Prostate gland (tissue), 2 donors: ENCODE data around the gene CSKMT. TPM values are rescaled to one million over a fixed set of nuclear protein-coding genes. Genes with fewer than 3 reads are reported as not detected.

Experiments used
- DNase-seq: peaks from one replicate; pipeline ENCODE4 v3.0.0-alpha.2; 2019; ENCODE audit warnings: low spot score
- H3K27ac ChIP-seq, 2 donors: fragments of 200-600 bp; sonication (generic); 2 replicates each; pipeline ENCODE4 v1.5.1; 2017 to 2019
- H3K27me3 ChIP-seq: fragments of 200-600 bp; sonication (generic); replicated peaks from 2 replicates; pipeline ENCODE4 v1.5.1; 2019; ENCODE audit not compliant: insufficient read depth
- H3K36me3 ChIP-seq, 2 donors: fragments of 200-600 bp; sonication (generic); 1 replicate in 1 of 2; 2 replicates in 1 of 2; pipeline versions ENCODE4 v1.5.1 to v1.8.1; 2017 to 2019
- H3K4me1 ChIP-seq: fragments of 200-600 bp; sonication (generic); replicated peaks from 2 replicates; pipeline ENCODE4 v1.5.1; 2019
- H3K4me3 ChIP-seq, 2 donors: fragments of 200-600 bp; sonication (generic); 2 replicates each; pipeline ENCODE4 v1.5.1; 2017 to 2019
- H3K9me3 ChIP-seq: fragments of 200-600 bp; sonication (generic); 2 replicates; pipeline ENCODE4 v1.5.1; 2017
- POLR2A ChIP-seq: fragments of 450-650 bp; IDR thresholded peaks from one replicate; pipeline ENCODE4 v1.6.1; 2016; ENCODE audit warnings: antibody characterized with exemption, mild to moderate bottlenecking
- POLR2AphosphoS5 ChIP-seq: sonication (generic); formaldehyde crosslinking; IDR thresholded peaks from one replicate; pipeline ENCODE4 v1.6.1; 2017; ENCODE audit warnings: antibody characterized with exemption
- WGBS: methylation state at CpG from one replicate; pipeline ENCODE4 v1.1.5; 2018; 5-methylcytosine and 5-hydroxymethylcytosine counted together
- intact Hi-C: fragments of 100-400 bp; cut with DNase I; formaldehyde crosslinking; loops from one replicate; pipeline ENCODE4 v1.14.2; 2022
- total RNA-seq, 2 donors: library from RNA; depleted of rRNA; stranded (reverse); fragments of >200 nt; gene quantifications; one replicate each; pipeline ENCODE4 v1.1.0, GENCODE V29; 2016
- TF ChIP-seq, protein P1 (sequence below), 4 experiments: fragments of 200-600 bp in 2 of 4; fragments of 450-650 bp in 2 of 4; sonication (generic) in 2 of 4; IDR thresholded peaks; 1 replicate in 3 of 4; 2 replicates in 1 of 4; pipeline ENCODE4 v1.5.1; 2016 to 2019; ENCODE audit warnings: antibody characterized with exemption in 4 of 4, mild to moderate bottlenecking in 2 of 4, moderate library complexity in 2 of 4

CSKMT gene
- total RNA-seq, 2 donors from 2014 or later, result 9.7 to 20.2 TPM

DNA sequence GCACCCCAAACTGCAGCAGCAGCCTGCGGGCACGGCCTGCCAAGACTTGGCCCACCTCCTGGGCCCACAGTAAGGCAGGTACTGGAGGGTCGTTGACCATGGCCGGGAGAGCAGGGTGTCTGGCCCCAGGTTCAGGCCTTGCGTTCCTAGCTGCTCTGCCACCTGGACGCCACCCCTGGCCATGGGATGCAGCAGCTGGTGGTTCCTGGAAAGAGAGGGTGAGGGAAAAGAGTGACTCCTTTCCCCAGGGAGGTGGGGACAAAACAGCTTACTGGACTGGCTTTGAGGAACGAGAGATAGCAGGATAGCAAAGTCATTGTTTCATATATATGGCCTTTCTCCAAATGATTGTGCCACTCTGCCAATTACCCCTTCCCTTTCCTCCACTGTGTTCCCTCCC, 40.3 kb downstream of the CSKMT start:
- Histone ChIP-seq H3K27ac (peak overlapping the region; percentile 77 to 81), H3K9me3 (no peaks in the 10 kb centered on the region), H3K4me3 (peak overlapping the region; percentile 65 to 68), H3K27me3 (no peaks in the 10 kb centered on the region), H3K4me1 (peaks cover 14% of the 10 kb centered on the region), H3K36me3 (no peaks in the 10 kb centered on the region)
- TF ChIP-seq, protein P1, sequence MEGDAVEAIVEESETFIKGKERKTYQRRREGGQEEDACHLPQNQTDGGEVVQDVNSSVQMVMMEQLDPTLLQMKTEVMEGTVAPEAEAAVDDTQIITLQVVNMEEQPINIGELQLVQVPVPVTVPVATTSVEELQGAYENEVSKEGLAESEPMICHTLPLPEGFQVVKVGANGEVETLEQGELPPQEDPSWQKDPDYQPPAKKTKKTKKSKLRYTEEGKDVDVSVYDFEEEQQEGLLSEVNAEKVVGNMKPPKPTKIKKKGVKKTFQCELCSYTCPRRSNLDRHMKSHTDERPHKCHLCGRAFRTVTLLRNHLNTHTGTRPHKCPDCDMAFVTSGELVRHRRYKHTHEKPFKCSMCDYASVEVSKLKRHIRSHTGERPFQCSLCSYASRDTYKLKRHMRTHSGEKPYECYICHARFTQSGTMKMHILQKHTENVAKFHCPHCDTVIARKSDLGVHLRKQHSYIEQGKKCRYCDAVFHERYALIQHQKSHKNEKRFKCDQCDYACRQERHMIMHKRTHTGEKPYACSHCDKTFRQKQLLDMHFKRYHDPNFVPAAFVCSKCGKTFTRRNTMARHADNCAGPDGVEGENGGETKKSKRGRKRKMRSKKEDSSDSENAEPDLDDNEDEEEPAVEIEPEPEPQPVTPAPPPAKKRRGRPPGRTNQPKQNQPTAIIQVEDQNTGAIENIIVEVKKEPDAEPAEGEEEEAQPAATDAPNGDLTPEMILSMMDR (IDR thresholded peaks at IDR 0.05), result no peak
- TF ChIP-seq POLR2A (no peak), POLR2AphosphoS5 (no peak)
- 37% methylated on average over 7 of the region's 7 CpGs for WGBS
- DNase-seq, result no peak
- intact Hi-C loops, result loop anchor here (5.0 kb wide), 1 partner anchor 103 kb away; the partner anchor contains the start of gene MTA2

DNA sequence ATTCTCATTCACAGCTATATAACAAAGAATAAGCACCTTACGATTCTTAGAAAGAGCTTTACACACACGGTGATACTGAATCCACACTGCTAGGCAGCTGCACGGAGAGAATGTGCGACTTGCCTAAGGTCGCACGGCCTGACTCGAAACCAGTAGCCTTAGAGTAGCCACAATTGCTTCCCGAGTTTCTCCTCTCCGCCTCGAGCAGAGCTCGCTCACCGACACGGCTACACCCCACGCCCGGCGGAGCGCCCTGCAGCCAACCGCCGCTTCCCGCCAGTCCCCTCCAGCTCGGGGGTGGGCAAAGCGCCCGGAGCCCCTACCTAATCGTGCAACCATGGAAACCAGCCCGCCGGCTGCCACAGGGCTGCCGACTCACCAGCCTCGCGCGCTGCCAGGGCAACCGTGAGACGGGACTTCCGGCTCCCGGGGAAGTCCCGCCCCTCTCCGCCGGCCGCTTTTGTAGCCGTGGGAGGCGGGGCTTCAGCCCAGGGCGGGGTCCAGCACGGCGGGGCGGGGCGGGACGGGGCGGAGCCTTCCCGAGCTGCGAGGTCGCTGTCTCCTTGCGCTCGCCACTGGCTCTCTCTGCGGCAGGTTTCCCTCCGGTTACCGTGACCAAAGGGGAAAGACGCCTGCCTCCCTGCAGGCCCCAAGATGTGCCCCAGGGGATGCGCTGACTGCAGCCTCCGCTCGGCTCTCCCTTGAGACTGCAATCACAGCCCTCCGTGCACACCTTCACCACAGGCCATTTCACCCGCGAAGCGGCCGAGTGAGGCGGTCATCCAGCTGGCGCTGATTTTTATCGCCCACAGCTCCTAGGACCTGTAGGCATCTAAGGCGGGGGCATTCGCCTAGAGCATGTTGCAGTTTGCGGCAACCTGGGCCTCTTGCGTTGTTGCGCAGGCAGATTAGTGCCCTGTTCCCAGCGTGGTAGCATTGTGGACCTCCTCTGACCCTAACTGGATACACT, 41.1 kb downstream of the CSKMT start:
- Histone ChIP-seq H3K27me3 (no peaks in the 10 kb centered on the region), H3K36me3 (no peaks in the 10 kb centered on the region), H3K27ac (peak overlapping the region; percentile 77 to 81), H3K4me3 (peak overlapping the region; percentile 65 to 68), H3K4me1 (peaks cover 14% of the 10 kb centered on the region), H3K9me3 (no peaks in the 10 kb centered on the region)
- TF ChIP-seq POLR2A (peak; percentile 60), POLR2AphosphoS5 (peak; percentile 91)
- TF ChIP-seq, protein P1 (IDR thresholded peaks at IDR 0.05), result no peak
- peak; percentile 95 for DNase-seq
- intact Hi-C loops, result loop anchor here (5.0 kb wide), 1 partner anchor 104 kb away; the partner anchor contains the start of gene MTA2
- WGBS, result 3% methylated on average over 72 of the region's 73 CpGs

DNA sequence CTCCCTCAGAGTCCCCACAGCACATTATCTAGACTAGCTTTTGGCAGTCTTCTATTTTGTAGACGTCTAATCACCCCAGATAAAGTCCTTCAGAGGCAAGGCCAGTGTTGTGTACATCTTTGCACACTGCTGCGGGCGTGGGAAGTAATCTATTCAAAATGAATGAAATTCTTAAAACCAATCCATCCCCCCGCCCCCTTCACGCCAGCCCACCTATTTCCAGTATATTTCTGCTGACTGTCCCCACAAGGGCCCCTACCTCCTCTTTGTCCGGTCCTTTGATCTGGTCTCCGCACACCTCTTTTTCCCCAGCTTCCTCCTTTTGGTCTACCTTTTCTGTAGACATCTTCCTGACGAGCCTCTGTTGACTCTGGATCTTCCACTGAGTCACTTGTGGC, 41.7 kb downstream of the CSKMT start:
- Histone ChIP-seq H3K9me3 (no peaks in the 10 kb centered on the region), H3K4me1 (peaks cover 14% of the 10 kb centered on the region), H3K27me3 (no peaks in the 10 kb centered on the region), H3K27ac (peak overlapping the region; percentile 77 to 81), H3K4me3 (no peak overlapping the region), H3K36me3 (no peaks in the 10 kb centered on the region)
- no peak for DNase-seq
- 83% methylated on average over 8 of the region's 8 CpGs for WGBS
- intact Hi-C loops, result loop anchor here (5.0 kb wide), 1 partner anchor 105 kb away; the partner anchor contains the start of gene MTA2
- no peak for TF ChIP-seq POLR2A
- TF ChIP-seq, protein P1 (IDR thresholded peaks at IDR 0.05), result no peak

DNA sequence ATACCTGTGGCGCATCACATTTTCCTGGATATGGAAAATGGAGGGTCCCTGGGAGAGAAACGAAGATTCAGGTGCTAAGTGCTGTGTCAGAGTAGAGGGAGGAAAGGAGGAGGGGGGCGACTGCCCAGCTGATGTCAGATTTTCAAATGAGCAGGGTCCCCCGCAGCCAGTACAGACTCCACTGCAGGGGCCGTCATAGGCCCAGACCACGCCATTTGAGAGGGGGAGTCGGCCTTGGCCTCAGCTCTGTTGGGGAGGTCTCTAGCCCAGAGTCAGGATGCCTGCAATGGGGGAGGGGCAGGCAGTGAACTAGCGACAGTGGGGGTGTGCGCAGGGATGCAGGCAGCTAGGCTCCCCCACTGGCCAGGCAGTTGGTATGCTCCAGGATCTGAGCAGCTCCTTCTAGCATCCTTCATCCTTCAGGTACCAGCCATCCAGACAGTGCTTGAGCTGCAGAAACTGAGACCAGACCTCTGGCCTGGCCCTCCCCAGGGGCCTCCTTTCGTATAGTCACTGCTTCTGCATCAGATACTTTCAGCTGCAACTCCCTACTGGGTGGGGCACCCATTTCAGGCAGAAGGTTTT, 42.3 kb downstream of the CSKMT start, which contains the start of the genes BSCL2 and GNG3:
BSCL2 (minus strand) TSS at position 148 of the 585 bp plus-strand sequence. CDS start 229 bp downstream, outside the sequence.
GNG3 (plus strand) TSS at position 400 of the 585 bp plus-strand sequence. CDS start 620 bp downstream, outside the sequence.
- intact Hi-C loops, result loop anchor here (5.0 kb wide), 1 partner anchor 105 kb away; the partner anchor contains the start of gene MTA2
- Histone ChIP-seq H3K9me3 (no peaks in the 10 kb centered on the region), H3K27me3 (no peaks in the 10 kb centered on the region), H3K4me3 (peak within 1 kb of the TSS; percentile 65 to 68), H3K4me1 (peaks cover 14% of the 10 kb centered on the region), H3K27ac (peak within 1 kb of the TSS; percentile 94 to 96), H3K36me3 (no peaks in the 10 kb centered on the region)
- DNase-seq, result no peak
- TF ChIP-seq POLR2A, result no peak
- TF ChIP-seq POLR2AphosphoS5, result no peak
- TF ChIP-seq, protein P1 (IDR thresholded peaks at IDR 0.05), result no peak
- WGBS, result 89% methylated on average over 9 of the region's 10 CpGs
